Uterus (tissue), 4 donors: ENCODE data around the gene ZNF17. TPM values are rescaled to one million over a fixed set of nuclear protein-coding genes. Genes with fewer than 3 reads are reported as not detected.

ENCODE experiments used
- DNase-seq, 2 donors: peaks; one replicate each; pipeline ENCODE4 v3.0.0-alpha.2; 2019 to 2020
- H3K27ac ChIP-seq, 2 donors: fragments of 200-600 bp; sonication (generic); 1 replicate in 1 of 2; 2 replicates in 1 of 2; pipeline ENCODE4 v1.5.1; 2016 to 2018
- H3K27me3 ChIP-seq, 2 donors: fragments of 200-600 bp; sonication (generic); one replicate each; pipeline ENCODE4 v1.5.1; 2018 to 2019; ENCODE audit warnings: control low read depth in 1 of 2
- H3K36me3 ChIP-seq, 2 donors: fragments of 200-600 bp; sonication (generic); one replicate each; pipeline ENCODE4 v1.5.1; 2019; ENCODE audit warnings: control low read depth in 1 of 2
- H3K4me1 ChIP-seq, 2 donors: fragments of 200-600 bp; sonication (generic); one replicate each; pipeline ENCODE4 v1.5.1; 2018 to 2019; ENCODE audit warnings: control low read depth in 1 of 2
- H3K4me3 ChIP-seq, 2 donors: fragments of 200-600 bp; sonication (generic); 1 replicate in 1 of 2; 2 replicates in 1 of 2; pipeline ENCODE4 v1.5.1; 2018 to 2019; ENCODE audit warnings: mild to moderate bottlenecking in 1 of 2
- H3K9me3 ChIP-seq, 2 donors: fragments of 200-600 bp; sonication (generic); one replicate each; pipeline ENCODE4 v1.5.1; 2019; ENCODE audit warnings: control low read depth in 1 of 2
- CTCF ChIP-seq, 4 experiments: fragments of 200-600 bp in 2 of 4; fragments of 450-650 bp in 2 of 4; sonication (generic) in 2 of 4; IDR thresholded peaks; one replicate each; pipeline ENCODE4 v1.5.1; 2016 to 2019; ENCODE audit warnings: antibody characterized with exemption in 4 of 4, mild to moderate bottlenecking in 2 of 4, moderate library complexity in 1 of 4
- POLR2A ChIP-seq, 2 donors: fragments of 450-650 bp; IDR thresholded peaks; one replicate each; pipeline ENCODE4 v1.6.1; 2016; ENCODE audit warnings: antibody characterized with exemption in 2 of 2, mild to moderate bottlenecking in 1 of 2, moderate library complexity in 1 of 2
- intact Hi-C: fragments of 100-400 bp; cut with DNase I; formaldehyde crosslinking; loops from one replicate; pipeline ENCODE4 v1.15.1; 2023; ENCODE audit warnings: low total_unique reads
- total RNA-seq, 4 donors: library from RNA; depleted of rRNA in 3 of 4; stranded (reverse); fragments of >200 nt in 3 of 4; gene quantifications; one replicate each; pipeline versions ENCODE4 v1.1.0 to v1.2.4, GENCODE V29; 2014 to 2023
- donor health status: DM: yes; HTN: yes; CAD: no.

ZNF17 gene
- total RNA-seq, 4 donors from 2014 or later, result 14.9 to 41.6 (median 18.9) TPM

DNA sequence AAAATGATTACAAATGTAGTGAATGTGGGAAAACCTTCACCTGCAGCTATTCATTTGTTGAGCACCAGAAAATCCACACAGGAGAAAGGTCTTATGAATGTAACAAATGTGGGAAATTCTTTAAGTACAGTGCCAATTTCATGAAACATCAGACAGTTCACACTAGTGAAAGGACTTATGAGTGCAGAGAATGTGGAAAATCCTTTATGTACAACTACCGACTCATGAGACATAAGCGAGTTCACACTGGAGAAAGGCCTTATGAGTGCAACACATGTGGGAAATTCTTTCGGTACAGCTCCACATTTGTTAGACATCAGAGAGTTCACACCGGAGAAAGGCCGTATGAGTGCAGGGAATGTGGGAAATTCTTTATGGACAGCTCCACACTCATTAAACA is 12.1 kb upstream of the ZNF17 start:
- Histone ChIP-seq H3K27me3 (no peaks in the 10 kb centered on the region), H3K27ac (no peak overlapping the region), H3K9me3 (peaks cover 0 to 76% of the 10 kb centered on the region in 2 donors), H3K4me3 (no peak overlapping the region), H3K4me1 (no peaks in the 10 kb centered on the region), H3K36me3 (no peaks in the 10 kb centered on the region)
- DNase-seq, result no peak
- TF ChIP-seq CTCF (IDR thresholded peaks at IDR 0.05) (no peak), POLR2A (IDR thresholded peaks at IDR 0.05) (no peak)
- intact Hi-C loops, result no loop called here

DNA sequence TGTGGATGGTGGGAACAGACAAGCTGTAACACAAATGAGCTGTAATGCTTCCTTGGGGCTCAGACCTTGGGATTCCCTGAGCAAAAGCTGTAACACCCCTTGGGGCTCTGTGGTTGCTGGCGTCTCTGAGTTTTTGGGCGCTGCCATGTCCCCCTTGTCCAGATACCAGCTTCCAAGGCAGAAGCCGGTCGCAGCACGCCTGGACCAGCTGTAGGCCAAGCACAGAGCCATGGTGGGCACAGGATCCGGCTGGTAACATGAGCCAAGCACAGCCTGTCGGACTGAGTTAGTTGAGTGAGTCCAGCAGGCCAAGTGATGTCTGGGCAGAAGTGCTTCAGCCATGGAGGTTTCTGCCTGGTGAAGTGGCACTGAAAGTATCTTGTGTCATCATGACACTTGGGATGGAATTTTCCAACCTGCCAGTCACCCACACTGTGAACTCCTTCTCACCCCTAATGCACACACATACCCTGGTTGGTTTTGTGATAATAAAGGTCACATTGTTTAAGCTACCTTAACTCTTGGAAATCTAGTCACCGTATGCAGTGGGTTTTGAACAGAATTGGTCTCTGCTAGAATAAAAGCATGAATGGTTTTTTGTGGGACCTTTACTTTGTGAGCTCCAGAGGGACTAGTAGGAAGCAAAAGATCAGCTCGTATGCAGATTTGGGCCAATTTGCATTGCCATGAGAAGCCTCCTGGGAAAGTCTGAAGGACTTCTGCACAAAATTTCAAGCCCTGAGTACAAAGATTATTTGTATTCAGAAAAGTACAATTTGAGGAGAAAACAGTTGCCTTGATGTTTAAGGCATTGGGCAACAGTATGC is 7.0 kb upstream of the ZNF17 start:
- no peak overlapping the region for H3K27ac ChIP-seq
- H3K4me3 ChIP-seq, result no peak overlapping the region
- no peak for DNase-seq
- peaks cover 0 to 38% of the 10 kb centered on the region in 2 donors for H3K9me3 ChIP-seq
- intact Hi-C loops, result no loop called here
- no peaks in the 10 kb centered on the region for H3K4me1 ChIP-seq
- no peaks in the 10 kb centered on the region for H3K36me3 ChIP-seq
- no peaks in the 10 kb centered on the region for H3K27me3 ChIP-seq
- TF ChIP-seq POLR2A (IDR thresholded peaks at IDR 0.05), result no peak
- TF ChIP-seq CTCF (IDR thresholded peaks at IDR 0.05), result no peak

GRCh38 chr19:57406516-57407123 is 4.3 kb upstream of the ZNF17 start:
- no peaks in the 10 kb centered on the region for H3K27me3 ChIP-seq
- no peaks in the 10 kb centered on the region for H3K4me1 ChIP-seq
- DNase-seq, result peak in 1 of 2 donors; percentile 28
- H3K4me3 ChIP-seq, result no peak overlapping the region
- H3K9me3 ChIP-seq, result peaks cover 0 to 13% of the 10 kb centered on the region in 2 donors
- no peaks in the 10 kb centered on the region for H3K36me3 ChIP-seq
- H3K27ac ChIP-seq, result no peak overlapping the region
- no peak for TF ChIP-seq CTCF (IDR thresholded peaks at IDR 0.05)
- TF ChIP-seq POLR2A (IDR thresholded peaks at IDR 0.05), result no peak
- intact Hi-C loops, result no loop called here

DNA sequence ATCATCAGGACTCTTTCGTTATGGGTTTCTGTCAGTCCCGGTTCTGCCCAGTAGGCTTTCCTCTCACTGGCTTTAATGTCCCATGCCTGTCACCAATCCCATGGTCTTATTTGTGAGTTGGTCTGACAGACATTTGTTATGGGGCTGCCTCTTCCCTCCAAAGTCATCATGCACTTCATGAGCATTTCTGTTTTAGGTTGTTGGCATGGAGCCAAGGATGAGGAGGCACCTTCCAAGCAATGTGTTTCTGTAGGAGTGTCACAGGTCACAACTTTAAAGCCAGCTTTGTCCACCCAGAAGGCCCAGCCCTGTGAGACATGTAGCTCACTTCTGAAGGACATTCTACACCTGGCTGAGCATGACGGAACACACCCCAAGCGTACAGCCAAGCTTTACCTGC is 8.5 kb downstream of the ZNF17 start:
- no peaks in the 10 kb centered on the region for H3K27me3 ChIP-seq
- H3K9me3 ChIP-seq, result peaks cover 0 to 82% of the 10 kb centered on the region in 2 donors
- H3K27ac ChIP-seq, result no peak overlapping the region
- no peak overlapping the region for H3K4me3 ChIP-seq
- H3K4me1 ChIP-seq, result no peaks in the 10 kb centered on the region
- no peaks in the 10 kb centered on the region for H3K36me3 ChIP-seq
- TF ChIP-seq CTCF (IDR thresholded peaks at IDR 0.05), result no peak
- no peak for TF ChIP-seq POLR2A (IDR thresholded peaks at IDR 0.05)
- DNase-seq, result no peak
- intact Hi-C loops, result no loop called here

GRCh38 chr19:57421037-57421436 is 10.1 kb downstream of the ZNF17 start:
- Histone ChIP-seq H3K4me3 (no peak overlapping the region), H3K27me3 (no peaks in the 10 kb centered on the region), H3K27ac (no peak overlapping the region), H3K36me3 (no peaks in the 10 kb centered on the region), H3K9me3 (peaks cover 0 to 85% of the 10 kb centered on the region in 2 donors), H3K4me1 (no peaks in the 10 kb centered on the region)
- TF ChIP-seq POLR2A (IDR thresholded peaks at IDR 0.05), result no peak
- TF ChIP-seq CTCF (IDR thresholded peaks at IDR 0.05), result no peak
- no peak for DNase-seq
- intact Hi-C loops, result no loop called here
